Ovary (tissue), 10 donors: Measurements from ENCODE around the gene SPATA4. TPM values are rescaled to one million over a fixed set of nuclear protein-coding genes. Genes with fewer than 3 reads are reported as not detected.
A peak's percentile ranks its signal among the peaks of the same experiment; 100 is the strongest.

Source experiments
- DNase-seq, 5 donors: peaks; one replicate each; pipeline ENCODE4 v3.0.0-alpha.2; 2019 to 2020
- H3K27ac ChIP-seq, 2 donors: fragments of 200-600 bp; one replicate each; pipeline versions ENCODE4 v1.5.1 to v1.8.0; 2019 to 2022
- H3K27me3 ChIP-seq: fragments of 200-600 bp; one replicate; pipeline ENCODE4 v1.8.0; 2022
- H3K36me3 ChIP-seq: fragments of 200-600 bp; sonication (generic); one replicate; pipeline ENCODE4 v1.5.1; 2019
- H3K4me1 ChIP-seq: one replicate; pipeline ENCODE4 v1.8.1; 2013; ENCODE audit warnings: mild to moderate bottlenecking, moderate library complexity; ENCODE audit not compliant: insufficient read depth
- H3K4me3 ChIP-seq: fragments of 200-600 bp; sonication (generic); one replicate; pipeline ENCODE4 v1.5.1; 2017
- H3K9me3 ChIP-seq, 2 donors: fragments of 200-600 bp in 1 of 2; sonication (generic) in 1 of 2; one replicate each; pipeline versions ENCODE4 v1.5.1 to v1.8.1; 2013 to 2019; ENCODE audit warnings: mild to moderate bottlenecking in 1 of 2, moderate library complexity in 1 of 2
- CTCF ChIP-seq, 3 donors: fragments of 450-650 bp in 2 of 3; fragments of 200-600 bp in 1 of 3; IDR thresholded peaks; one replicate each; pipeline versions ENCODE4 v1.5.1 to v1.8.0; 2016 to 2022; ENCODE audit warnings: antibody characterized with exemption in 3 of 3, mild to moderate bottlenecking in 1 of 3
- EP300 ChIP-seq: sonication (generic); formaldehyde crosslinking; IDR thresholded peaks from one replicate; pipeline ENCODE4 v1.6.1; 2017; ENCODE audit warnings: antibody characterized with exemption
- POLR2A ChIP-seq: fragments of 450-650 bp; IDR thresholded peaks from one replicate; pipeline ENCODE4 v1.6.1; 2017; ENCODE audit warnings: antibody characterized with exemption, mild to moderate bottlenecking, moderate library complexity
- WGBS, 3 donors: extraction: QIAGEN DNeasy Blood & Tissue Kit in 1 of 3; methylation state at CpG; one replicate each; pipeline versions ENCODE4 v1.1.5 to v1.1.7; 2013 to 2017; 5-methylcytosine and 5-hydroxymethylcytosine counted together
- intact Hi-C, 4 donors: fragments of 100-400 bp; cut with DNase I; formaldehyde crosslinking; loops; one replicate each; pipeline versions ENCODE4 v1.11.0 to v1.15.1; 2022 to 2023
- long read RNA-seq, 3 donors: library from polyadenylated mRNA in 2 of 3; unstranded in 2 of 3; transcript quantifications; one replicate each; pipeline ENCODE4 v2.0.0 and lab custom pipeline, GENCODE V29; 2021 to 2026
- polyA plus RNA-seq, 2 donors: library from polyadenylated mRNA; stranded (reverse); fragments of 200-250 nt in 1 of 2; fragments of 350-450 nt in 1 of 2; fragmentation: Illumina TruSeq in 1 of 2; extraction: RNeasy Lipid Tissue Mini Kit (QIAGEN cat#74804) in 1 of 2; gene quantifications; one replicate each; pipeline ENCODE4 v1.2.3, GENCODE V29; 2013 to 2014
- total RNA-seq, 7 donors: library from RNA; depleted of rRNA in 2 of 7; stranded (reverse); fragments of >200 nt in 2 of 7; fragmentation: NEBNext Ultra II Directional in 3 of 7; extraction: Animal tissue kit (Norgen Biotek cat#: 25700) in 3 of 7; gene quantifications; one replicate each; pipeline versions ENCODE4 v1.1.0 to v1.2.4, GENCODE V29; 2016 to 2023
- donor health status: DM: no; HTN: no; CAD: no; lungs with moderate emphysema.
- donor health status: DM: no; HTN: no; CAD: no.
- donor health status: Bipolar disorder and iron deficiency.
- donor health status: DM: yes; HTN: yes; CAD: no.
- donor health status: DM: no; HTN: no; CAD: no.
- donor health status: DM: yes; HTN: yes; CAD: no.

The SPATA4 gene
- total RNA-seq (1 to 10 TPM in 1 of 7 donors, under 1 TPM in 3, not detected in 3; 0.22 to 3.7 (median 0.26) TPM), polyA plus RNA-seq (under 1 TPM; 0.06 to 0.22 TPM)
- long read RNA-seq, donor 1, result 0 reads
- long read RNA-seq, donor 2, partial matches to known transcripts, result 0 of 5 reads
- long read RNA-seq, donor 2, other reads (novel, unspliced or antisense), result 0 of 5 reads
- long read RNA-seq, donor 3, result 0 reads

- peak within 1 kb of the TSS; percentile 66 for H3K4me3 ChIP-seq
- 0% methylated on average over 41 to 45 of the region's 45 CpGs for WGBS, 3 donors
- DNase-seq, result peak; percentile 91 to 95 (median 93)
- no peaks in the 10 kb centered on the region for H3K27me3 ChIP-seq
- H3K36me3 ChIP-seq, result no peaks in the 10 kb centered on the region
- H3K27ac ChIP-seq, result peak within 1 kb of the TSS in 1 of 2 donors; percentile 43
- no peaks in the 10 kb centered on the region for H3K4me1 ChIP-seq
- TF ChIP-seq CTCF (IDR thresholded peaks at IDR 0.05), result no peak
- no peaks in the 10 kb centered on the region for H3K9me3 ChIP-seq
- intact Hi-C loops, result loop anchor here in 1 of 4 donors (10.0 kb wide), 1 partner anchor 129 kb away; no protein-coding TSS in a partner anchor
Measured at GRCh38 chr4:176195184-176195978, at the start of gene SPATA4. Gene SPATA4 (minus strand): TSS chr4:176195585. CDS start chr4:176195562, 23 bp downstream.

- Histone ChIP-seq H3K27ac (no peak overlapping the region), H3K27me3 (no peaks in the 10 kb centered on the region), H3K36me3 (no peaks in the 10 kb centered on the region), H3K9me3 (no peaks in the 10 kb centered on the region), H3K4me3 (no peak overlapping the region), H3K4me1 (no peaks in the 10 kb centered on the region)
- WGBS, 3 donors, result 88 to 93% (median 88%) methylated on average over 1 of the region's 1 CpG
- TF ChIP-seq EP300 (no peak), POLR2A (no peak), CTCF (IDR thresholded peaks at IDR 0.05) (no peak)
- intact Hi-C loops, result no loop called here
- DNase-seq, result no peak
Measured at GRCh38 chr4:176242764-176243347, 47.5 kb upstream of the SPATA4 start.

- TF ChIP-seq CTCF (IDR thresholded peaks at IDR 0.05) (no peak), POLR2A (no peak), EP300 (no peak)
- no peaks in the 10 kb centered on the region for H3K36me3 ChIP-seq
- WGBS, 3 donors, result 93 to 97% (median 95%) methylated on average over 8 of the region's 8 CpGs
- H3K9me3 ChIP-seq, result no peaks in the 10 kb centered on the region
- H3K27me3 ChIP-seq, result no peaks in the 10 kb centered on the region
- H3K4me3 ChIP-seq, result no peak overlapping the region
- H3K27ac ChIP-seq, result no peak overlapping the region
- no peak for DNase-seq
- H3K4me1 ChIP-seq, result no peaks in the 10 kb centered on the region
- intact Hi-C loops, result no loop called here
Measured at GRCh38 chr4:176241703-176242102, 46.3 kb upstream of the SPATA4 start.

GRCh38 chr4:176238826-176239225 lies 43.4 kb upstream of the SPATA4 start:
- Histone ChIP-seq H3K36me3 (no peaks in the 10 kb centered on the region), H3K27ac (no peak overlapping the region), H3K9me3 (no peaks in the 10 kb centered on the region), H3K27me3 (no peaks in the 10 kb centered on the region), H3K4me1 (no peaks in the 10 kb centered on the region), H3K4me3 (no peak overlapping the region)
- intact Hi-C loops, result no loop called here
- DNase-seq, result no peak
- 61 to 65% (median 65%) methylated on average over 4 of the region's 4 CpGs for WGBS, 3 donors
- TF ChIP-seq POLR2A (no peak), EP300 (no peak), CTCF (IDR thresholded peaks at IDR 0.05) (no peak)
